ENCODE measurements around the gene RALGDS. TPM values are rescaled to one million over a fixed set of nuclear protein-coding genes. Genes with fewer than 3 reads are reported as not detected.

Gene RALGDS
- total and polyA plus RNA-seq, 2 of the 13 experiments (the other 11 are each of a cell fraction or from before 2014, with no cell fraction given), result 12.9 to 25.5 TPM

GRCh38 chr9:133113949-133114885 is 6.8 kb downstream of the RALGDS start (continued):
- TF ChIP-seq ZNF687 (CRISPR knock-in tag; IDR thresholded peaks at IDR 0.05), result peak; percentile 8; the same call in 1 of the 2 replicates
- TF ChIP-seq DBP (CRISPR knock-in tag; IDR thresholded peaks at IDR 0.05; ENCODE audit: not compliant biosample characterization), result no peak
- TF ChIP-seq SRF (IDR thresholded peaks at IDR 0.05; ENCODE audit: low read depth, low read length), result no peak
- no peak for TF ChIP-seq ETS1 (CRISPR knock-in tag; IDR thresholded peaks at IDR 0.05)
- TF ChIP-seq YEATS4 (CRISPR knock-in tag; IDR thresholded peaks at IDR 0.05; ENCODE audit: borderline replicate concordance), result no peak
